H54 (cell line): ENCODE measurements around the gene LRIT3.
"Not testable (repeated sequence)": the region's sequence is repeated elsewhere in the genome, so short reads cannot be mapped to it uniquely, and the experiment has no call there.

Source experiments
- DNase-seq: peaks from one replicate; pipeline ENCODE4 v3.0.0; 2011; ENCODE audit warnings: low spot score, mixed read lengths; ENCODE audit not compliant: insufficient read length
- FAIRE-seq: peaks from 3 replicates; lab custom pipeline; 2011; peaks lifted over from hg19 to GRCh38; lab: Jason Lieb, UNC
- POLR2A ChIP-seq: IDR thresholded peaks from 2 replicates; pipeline ENCODE4 v1.6.1; 2011; ENCODE audit warnings: low read depth, mild to moderate bottlenecking, low read length

The LRIT3 gene

GRCh38 chr4:109870061-109870460 is 22.2 kb downstream of the LRIT3 start:
- no peak for TF ChIP-seq POLR2A
- FAIRE-seq (no peak), DNase-seq (no peak)

- no peak for TF ChIP-seq POLR2A
- DNase-seq (no peak), FAIRE-seq (no peak)
Measured at GRCh38 chr4:109872065-109872464, 24.2 kb downstream of the LRIT3 start.

- DNase-seq (no peak), FAIRE-seq (no peak)
Measured at GRCh38 chr4:109872950-109873656, 25.2 kb downstream of the LRIT3 start.

GRCh38 chr4:109873791-109874514 is 26.0 kb downstream of the LRIT3 start:
- TF ChIP-seq POLR2A = no peak
- no peak for FAIRE-seq
- DNase-seq = no peak

More at GRCh38 chr4:109872950-109873656, 25.2 kb downstream of the LRIT3 start:
- no peak for TF ChIP-seq POLR2A

GRCh38 chr4:109875106-109875505 is 27.2 kb downstream of the LRIT3 start:
- FAIRE-seq (no peak), DNase-seq (no peak)
- no peak for TF ChIP-seq POLR2A

GRCh38 chr4:109875553-109875952 is 27.6 kb downstream of the LRIT3 start:
- DNase-seq, FAIRE-seq: not testable (repeated sequence)

GRCh38 chr4:109876634-109877265 is 28.8 kb downstream of the LRIT3 start:
- FAIRE-seq = no peak
- no peak for TF ChIP-seq POLR2A
- DNase-seq = no peak

GRCh38 chr4:109877400-109877799 is 29.5 kb downstream of the LRIT3 start:
- FAIRE-seq (no peak), DNase-seq (no peak)
- TF ChIP-seq POLR2A = no peak

GRCh38 chr4:109878355-109878754 is 30.4 kb downstream of the LRIT3 start:
- TF ChIP-seq POLR2A = no peak
- FAIRE-seq (no peak), DNase-seq (no peak)

GRCh38 chr4:109879081-109879480 is 31.2 kb downstream of the LRIT3 start:
- DNase-seq (no peak), FAIRE-seq (no peak)
- TF ChIP-seq POLR2A = no peak

- no peak for TF ChIP-seq POLR2A
- DNase-seq (no peak), FAIRE-seq (no peak)
Measured at GRCh38 chr4:109879636-109880314, 31.9 kb downstream of the LRIT3 start.

GRCh38 chr4:109886303-109886702 is 38.4 kb downstream of the LRIT3 start:
- no peak for TF ChIP-seq POLR2A
- DNase-seq (no peak), FAIRE-seq (no peak)

GRCh38 chr4:109887071-109887470 is 39.2 kb downstream of the LRIT3 start:
- TF ChIP-seq POLR2A = no peak
- FAIRE-seq = no peak
- DNase-seq = no peak

- DNase-seq = no peak
- TF ChIP-seq POLR2A = no peak
- FAIRE-seq = no peak
Measured at GRCh38 chr4:109890076-109890475, 42.2 kb downstream of the LRIT3 start.
